Calu3 (cell line): ENCODE measurements around the gene OSTM1. TPM values are rescaled to one million over a fixed set of nuclear protein-coding genes. Genes with fewer than 3 reads are reported as not detected.
"Not testable (repeated sequence)": the region's sequence is repeated elsewhere in the genome, so short reads cannot be mapped to it uniquely, and the experiment has no call there.

ENCODE experiments used
- BruUV-seq: library from RNA; stranded (reverse); fragments of 400-500 nt; replicated peaks from 2 replicates; lab custom pipeline; 2021; lab: Mats Ljungman, UMichigan
- CTCF ChIA-PET: fragments of 300-600 bp; sonication (Branson Sonifier 250); formaldehyde crosslinking; loops from one replicate; lab custom pipeline; 2022; ENCODE audit warnings: antibody characterized with exemption; lab: Charles Lee
- DNase-seq: peaks from one replicate; pipeline ENCODE4 v3.0.0; 2022
- H3K27ac Mint-ChIP-seq: one replicate; pipeline ENCODE4 v1.8.0; 2022; ENCODE audit warnings: mixed read lengths; ENCODE audit not compliant: unreplicated experiment
- H3K27me3 Mint-ChIP-seq: one replicate; pipeline ENCODE4 v1.8.0; 2022; ENCODE audit warnings: mixed read lengths; ENCODE audit not compliant: unreplicated experiment
- H3K36me3 Mint-ChIP-seq: one replicate; pipeline ENCODE4 v1.8.0; 2022; ENCODE audit warnings: mild to moderate bottlenecking, moderate library complexity, mixed read lengths; ENCODE audit not compliant: insufficient read depth, unreplicated experiment
- H3K4me1 Mint-ChIP-seq: one replicate; pipeline ENCODE4 v1.8.0; 2022; ENCODE audit warnings: mild to moderate bottlenecking, low read depth, mixed read lengths; ENCODE audit not compliant: unreplicated experiment
- H3K4me3 Mint-ChIP-seq: one replicate; pipeline ENCODE4 v1.8.0; 2022; ENCODE audit warnings: mild to moderate bottlenecking, low read depth, moderate library complexity, mixed read lengths; ENCODE audit not compliant: unreplicated experiment
- H3K9me3 Mint-ChIP-seq: one replicate; pipeline ENCODE4 v1.8.0; 2022; ENCODE audit warnings: low read depth, mixed read lengths; ENCODE audit not compliant: unreplicated experiment
- intact Hi-C: fragments of 100-400 bp; cut with micrococcal nuclease; formaldehyde crosslinking; loops from one replicate; pipeline ENCODE4 v1.10.0; 2022; ENCODE audit not compliant: unreplicated experiment
- total RNA-seq: library from RNA; stranded (reverse); gene quantifications from 2 replicates; pipeline ENCODE4 v1.2.3, GENCODE V29; 2022
- TF ChIP-seq, protein P1 (sequence below): fragments of 200-600 bp; IDR thresholded peaks from one replicate; pipeline ENCODE4 v1.8.0; 2022; ENCODE audit warnings: antibody characterized with exemption; ENCODE audit not compliant: unreplicated experiment

The OSTM1 gene
- total RNA-seq, 1 experiment from 2014 or later: 30.5 TPM

DNA sequence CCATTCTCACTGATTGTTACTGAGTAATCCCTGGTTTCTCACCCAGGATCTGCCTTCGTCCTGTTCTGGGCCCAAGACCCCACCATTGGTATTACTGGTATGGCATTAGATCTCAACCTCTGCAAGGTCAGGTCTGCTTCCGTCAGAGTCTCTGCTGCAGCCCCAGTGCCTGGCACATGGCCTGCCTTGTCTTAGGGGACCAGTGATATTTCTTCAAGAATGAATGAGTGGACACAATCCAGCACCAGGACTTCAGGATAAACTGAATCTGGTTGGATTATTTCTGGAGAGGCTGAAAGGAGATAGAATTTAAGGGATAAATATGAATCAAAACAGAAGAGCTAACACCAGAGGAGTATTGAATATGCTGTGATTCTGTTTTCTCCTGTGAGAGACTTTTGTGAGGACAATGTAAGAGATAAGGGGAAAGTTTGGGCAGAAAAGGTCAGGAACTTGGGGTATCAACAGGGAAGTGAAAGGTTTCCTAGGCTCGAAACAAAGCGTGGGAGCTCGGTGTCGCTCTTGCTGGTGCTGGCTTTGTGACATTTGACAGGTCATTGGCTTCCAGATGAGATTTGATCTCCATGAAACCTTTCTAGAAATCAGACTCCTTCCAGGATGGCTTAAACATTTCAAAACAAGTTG is 53.9 kb downstream of the OSTM1 start:
- peaks cover 3% of the 10 kb centered on the region for H3K9me3 Mint-ChIP-seq
- CTCF ChIA-PET: no interaction called here

DNA sequence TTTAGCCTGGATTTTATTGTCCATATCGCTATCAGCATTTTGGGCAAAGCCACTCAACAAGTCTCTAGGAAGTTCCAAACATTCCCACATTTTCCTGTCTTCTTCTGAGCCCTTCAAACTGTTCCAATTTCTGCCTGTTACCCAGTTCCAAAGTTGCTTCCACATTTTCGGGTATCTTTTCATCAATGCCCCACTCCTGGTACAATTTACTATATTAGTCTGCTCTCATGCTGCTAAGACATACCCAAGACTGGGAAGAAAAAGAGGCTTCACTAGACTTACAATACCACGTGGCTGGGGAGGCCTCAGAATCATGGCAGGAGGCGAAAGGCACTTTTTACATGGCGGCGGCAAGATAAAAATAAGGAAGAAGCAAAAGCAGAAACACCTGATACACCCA is 58.3 kb downstream of the OSTM1 start:
- H3K9me3 Mint-ChIP-seq, H3K27me3 Mint-ChIP-seq, H3K4me1 Mint-ChIP-seq, H3K4me3 Mint-ChIP-seq, H3K36me3 Mint-ChIP-seq, BruUV-seq, DNase-seq, intact Hi-C loops, H3K27ac Mint-ChIP-seq: not testable (repeated sequence)
- CTCF ChIA-PET: interaction anchor here (0.7 kb wide), 1 partner anchor 343 kb away, joined by 3 read pairs; no protein-coding TSS in a partner anchor

More for the DNA sequence above, 53.9 kb downstream of the OSTM1 start:
- TF ChIP-seq, protein P1, sequence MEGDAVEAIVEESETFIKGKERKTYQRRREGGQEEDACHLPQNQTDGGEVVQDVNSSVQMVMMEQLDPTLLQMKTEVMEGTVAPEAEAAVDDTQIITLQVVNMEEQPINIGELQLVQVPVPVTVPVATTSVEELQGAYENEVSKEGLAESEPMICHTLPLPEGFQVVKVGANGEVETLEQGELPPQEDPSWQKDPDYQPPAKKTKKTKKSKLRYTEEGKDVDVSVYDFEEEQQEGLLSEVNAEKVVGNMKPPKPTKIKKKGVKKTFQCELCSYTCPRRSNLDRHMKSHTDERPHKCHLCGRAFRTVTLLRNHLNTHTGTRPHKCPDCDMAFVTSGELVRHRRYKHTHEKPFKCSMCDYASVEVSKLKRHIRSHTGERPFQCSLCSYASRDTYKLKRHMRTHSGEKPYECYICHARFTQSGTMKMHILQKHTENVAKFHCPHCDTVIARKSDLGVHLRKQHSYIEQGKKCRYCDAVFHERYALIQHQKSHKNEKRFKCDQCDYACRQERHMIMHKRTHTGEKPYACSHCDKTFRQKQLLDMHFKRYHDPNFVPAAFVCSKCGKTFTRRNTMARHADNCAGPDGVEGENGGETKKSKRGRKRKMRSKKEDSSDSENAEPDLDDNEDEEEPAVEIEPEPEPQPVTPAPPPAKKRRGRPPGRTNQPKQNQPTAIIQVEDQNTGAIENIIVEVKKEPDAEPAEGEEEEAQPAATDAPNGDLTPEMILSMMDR: no peak
- no peak overlapping the region for H3K4me3 Mint-ChIP-seq
- peaks cover 4% of the 10 kb centered on the region for H3K36me3 Mint-ChIP-seq
- no peak overlapping the region for H3K27ac Mint-ChIP-seq
- intact Hi-C loops: no loop called here
- DNase-seq: no peak
- BruUV-seq: no TSS peak
- H3K4me1 Mint-ChIP-seq: no peaks in the 10 kb centered on the region
- no peaks in the 10 kb centered on the region for H3K27me3 Mint-ChIP-seq

DNA sequence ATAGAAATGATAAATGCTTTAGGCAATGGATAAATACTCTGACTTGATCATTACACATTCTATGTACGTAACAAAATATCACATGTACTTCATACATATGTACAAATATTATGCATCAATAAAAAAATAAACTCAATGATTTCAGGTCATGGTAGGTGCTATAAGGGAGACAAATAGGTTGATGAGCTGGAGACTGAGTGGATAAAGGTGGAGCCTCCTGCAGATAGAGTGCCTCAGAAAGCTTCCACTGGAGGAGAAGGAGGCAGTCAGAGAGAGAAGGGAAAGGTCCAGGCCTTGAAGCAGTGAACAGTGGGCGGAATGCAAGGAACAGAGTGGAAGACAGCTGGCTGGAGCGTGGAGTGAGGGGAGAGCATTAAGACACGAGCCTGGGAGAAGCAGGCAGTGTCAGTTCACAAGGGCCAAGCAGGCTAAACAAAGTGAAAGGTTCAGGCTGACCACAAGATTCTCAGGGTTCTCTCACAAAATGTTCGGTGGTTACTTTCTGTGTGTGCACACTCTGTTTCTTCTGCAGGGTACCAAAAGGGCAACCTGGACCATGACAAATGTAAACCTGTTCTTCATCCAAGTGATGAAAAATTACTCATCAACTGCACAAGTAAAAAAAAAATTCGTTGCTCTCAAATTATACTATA is 60.6 kb downstream of the OSTM1 start:
- DNase-seq: no peak
- no peaks in the 10 kb centered on the region for H3K4me1 Mint-ChIP-seq

DNA sequence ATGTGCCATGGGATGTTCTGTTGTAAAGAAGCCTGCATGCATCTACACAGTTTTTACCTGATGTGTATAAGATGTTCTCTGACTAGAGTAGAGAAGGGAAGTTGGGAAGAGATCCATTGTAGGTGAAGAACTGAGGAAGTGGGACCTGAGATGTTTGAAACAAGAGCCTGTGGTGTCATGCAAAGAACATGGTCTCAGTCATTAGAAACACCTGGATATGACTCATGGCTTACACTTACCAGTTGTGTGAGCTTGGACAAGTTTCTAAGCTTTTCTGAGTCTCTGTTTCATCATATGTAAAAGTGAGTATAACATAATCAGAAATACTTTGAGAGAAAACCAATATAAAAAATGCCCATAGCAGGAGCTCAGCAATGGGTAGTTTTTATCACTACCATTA is 64.6 kb downstream of the OSTM1 start:
- intact Hi-C loops: no loop called here
- CTCF ChIA-PET: no interaction called here
- BruUV-seq: no TSS peak

More for the DNA sequence above, 60.6 kb downstream of the OSTM1 start:
- no peak overlapping the region for H3K27ac Mint-ChIP-seq
- peaks cover 13% of the 10 kb centered on the region for H3K9me3 Mint-ChIP-seq
- no peak overlapping the region for H3K4me3 Mint-ChIP-seq
- no TSS peak for BruUV-seq
- H3K27me3 Mint-ChIP-seq: no peaks in the 10 kb centered on the region
- CTCF ChIA-PET: no interaction called here
- TF ChIP-seq, protein P1: no peak
- H3K36me3 Mint-ChIP-seq: no peaks in the 10 kb centered on the region
- intact Hi-C loops: no loop called here

DNA sequence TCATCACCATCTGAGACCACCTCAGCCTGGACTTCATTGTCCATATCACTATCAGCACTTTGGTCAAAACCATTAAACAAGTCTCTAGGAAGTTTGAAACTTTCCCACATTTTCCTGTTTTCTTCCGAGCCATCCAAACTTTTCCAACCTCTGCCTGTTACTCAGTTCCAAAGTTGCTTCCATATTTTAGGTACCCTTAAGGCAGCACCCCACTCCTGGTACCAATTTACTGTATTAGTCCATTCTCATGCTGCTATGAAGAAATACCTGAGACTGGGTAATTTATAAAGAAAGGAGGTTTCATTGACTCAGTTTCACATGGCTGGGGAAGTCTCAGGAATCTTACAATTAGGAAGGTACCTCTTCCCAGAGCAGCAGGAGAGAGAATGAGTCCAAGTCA is 65.3 kb downstream of the OSTM1 start:
- BruUV-seq, H3K36me3 Mint-ChIP-seq, H3K27ac Mint-ChIP-seq, CTCF ChIA-PET, H3K4me3 Mint-ChIP-seq, DNase-seq, H3K27me3 Mint-ChIP-seq, intact Hi-C loops, H3K4me1 Mint-ChIP-seq: not testable (repeated sequence)
- H3K9me3 Mint-ChIP-seq: peaks cover 10% of the 10 kb centered on the region

More for the DNA sequence above, 64.6 kb downstream of the OSTM1 start:
- Mint-ChIP-seq H3K9me3 (peaks cover 10% of the 10 kb centered on the region), H3K27me3 (no peaks in the 10 kb centered on the region), H3K27ac (no peak overlapping the region), H3K4me1 (no peaks in the 10 kb centered on the region), H3K4me3 (no peak overlapping the region), H3K36me3 (no peaks in the 10 kb centered on the region)
- TF ChIP-seq, protein P1: no peak
- DNase-seq: no peak
